Testis (tissue), 3 donors: ENCODE results near the gene SH3RF3. TPM values are rescaled to one million over a fixed set of nuclear protein-coding genes. Genes with fewer than 3 reads are reported as not detected.

Experiments
- DNase-seq: peaks from one replicate; pipeline ENCODE4 v3.0.0-alpha.2; 2019
- H3K27ac ChIP-seq, 2 donors: fragments of 200-600 bp; sonication (generic); one replicate each; pipeline ENCODE4 v1.5.1; 2019
- H3K27me3 ChIP-seq: fragments of 200-600 bp; sonication (generic); one replicate; pipeline ENCODE4 v1.5.1; 2019
- H3K36me3 ChIP-seq: fragments of 200-600 bp; sonication (generic); one replicate; pipeline ENCODE4 v1.5.1; 2017; ENCODE audit warnings: low read depth; ENCODE audit errors: missing control alignments
- H3K4me1 ChIP-seq: fragments of 200-600 bp; sonication (generic); one replicate; pipeline ENCODE4 v1.5.1; 2019
- H3K4me3 ChIP-seq, 2 donors: fragments of 200-600 bp; sonication (generic); one replicate each; pipeline ENCODE4 v1.5.1; 2017 to 2019
- H3K9me3 ChIP-seq: fragments of 200-600 bp; sonication (generic); one replicate; pipeline ENCODE4 v1.5.1; 2017
- POLR2A ChIP-seq: fragments of 450-650 bp; IDR thresholded peaks from one replicate; pipeline ENCODE4 v1.6.1; 2017; ENCODE audit warnings: antibody characterized with exemption, mild to moderate bottlenecking, moderate library complexity
- WGBS, 2 donors: methylation state at CpG; one replicate each; pipeline ENCODE4 v1.1.5; 2018; 5-methylcytosine and 5-hydroxymethylcytosine counted together
- intact Hi-C: fragments of 100-400 bp; cut with DNase I; formaldehyde crosslinking; loops from one replicate; pipeline ENCODE4 v1.15.1; 2023; ENCODE audit warnings: low total_unique reads
- polyA plus RNA-seq: library from polyadenylated mRNA; stranded (reverse); fragments of 350-450 nt; fragmentation: Illumina TruSeq; extraction: RNeasy Lipid Tissue Mini Kit (QIAGEN cat#74804); gene quantifications from one replicate; pipeline ENCODE4 v1.2.3, GENCODE V29; 2014; ENCODE audit warnings: low read depth, low replicate concordance; ENCODE audit not compliant: insufficient read depth
- total RNA-seq, 2 donors: library from RNA; depleted of rRNA; stranded (reverse); fragments of >200 nt; gene quantifications; one replicate each; pipeline ENCODE4 v1.2.3, GENCODE V29; 2016
- TF ChIP-seq, protein P1 (sequence below), 3 experiments: fragments of 450-650 bp in 2 of 3; fragments of 200-600 bp in 1 of 3; sonication (generic) in 1 of 3; IDR thresholded peaks; one replicate each; pipeline ENCODE4 v1.5.1; 2016 to 2019; ENCODE audit warnings: antibody characterized with exemption in 3 of 3, mild to moderate bottlenecking in 2 of 3, moderate library complexity in 1 of 3

The SH3RF3 gene
- total and polyA plus RNA-seq, 3 donors from 2014 or later, result 9.3 to 20.1 (median 16.5) TPM

- Histone ChIP-seq H3K4me1 (no peaks in the 10 kb centered on the region), H3K4me3 (no peak overlapping the region), H3K27me3 (no peaks in the 10 kb centered on the region), H3K9me3 (no peaks in the 10 kb centered on the region), H3K27ac (no peak overlapping the region), H3K36me3 (no peaks in the 10 kb centered on the region)
- 85 to 93% methylated on average over 7 of the region's 7 CpGs for WGBS, 2 donors
- no peak for TF ChIP-seq POLR2A
- TF ChIP-seq, protein P1, sequence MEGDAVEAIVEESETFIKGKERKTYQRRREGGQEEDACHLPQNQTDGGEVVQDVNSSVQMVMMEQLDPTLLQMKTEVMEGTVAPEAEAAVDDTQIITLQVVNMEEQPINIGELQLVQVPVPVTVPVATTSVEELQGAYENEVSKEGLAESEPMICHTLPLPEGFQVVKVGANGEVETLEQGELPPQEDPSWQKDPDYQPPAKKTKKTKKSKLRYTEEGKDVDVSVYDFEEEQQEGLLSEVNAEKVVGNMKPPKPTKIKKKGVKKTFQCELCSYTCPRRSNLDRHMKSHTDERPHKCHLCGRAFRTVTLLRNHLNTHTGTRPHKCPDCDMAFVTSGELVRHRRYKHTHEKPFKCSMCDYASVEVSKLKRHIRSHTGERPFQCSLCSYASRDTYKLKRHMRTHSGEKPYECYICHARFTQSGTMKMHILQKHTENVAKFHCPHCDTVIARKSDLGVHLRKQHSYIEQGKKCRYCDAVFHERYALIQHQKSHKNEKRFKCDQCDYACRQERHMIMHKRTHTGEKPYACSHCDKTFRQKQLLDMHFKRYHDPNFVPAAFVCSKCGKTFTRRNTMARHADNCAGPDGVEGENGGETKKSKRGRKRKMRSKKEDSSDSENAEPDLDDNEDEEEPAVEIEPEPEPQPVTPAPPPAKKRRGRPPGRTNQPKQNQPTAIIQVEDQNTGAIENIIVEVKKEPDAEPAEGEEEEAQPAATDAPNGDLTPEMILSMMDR (IDR thresholded peaks at IDR 0.05), result no peak
- intact Hi-C loops, result no loop called here
- no peak for DNase-seq
Observed at GRCh38 chr2:109468893-109469292, 339.9 kb downstream of the SH3RF3 start.

- Histone ChIP-seq H3K4me1 (no peaks in the 10 kb centered on the region), H3K27me3 (no peaks in the 10 kb centered on the region), H3K27ac (no peak overlapping the region), H3K36me3 (no peaks in the 10 kb centered on the region), H3K9me3 (no peaks in the 10 kb centered on the region), H3K4me3 (no peak overlapping the region)
- DNase-seq, result no peak
- TF ChIP-seq POLR2A, result no peak
- TF ChIP-seq, protein P1 (IDR thresholded peaks at IDR 0.05), result no peak
- intact Hi-C loops, result no loop called here
- WGBS, 2 donors, result 97 to 100% methylated on average over 3 of the region's 3 CpGs
Observed at GRCh38 chr2:109471658-109472057, 342.7 kb downstream of the SH3RF3 start.

GRCh38 chr2:109472331-109472959 is 343.4 kb downstream of the SH3RF3 start:
- TF ChIP-seq, protein P1 (IDR thresholded peaks at IDR 0.05), result no peak
- TF ChIP-seq POLR2A, result no peak
- DNase-seq, result no peak
- H3K36me3 ChIP-seq, result no peaks in the 10 kb centered on the region
- WGBS, 2 donors, result 83 to 84% methylated on average over 11 to 14 of the region's 14 CpGs
- H3K9me3 ChIP-seq, result no peaks in the 10 kb centered on the region
- intact Hi-C loops, result no loop called here
- no peak overlapping the region for H3K4me3 ChIP-seq
- no peaks in the 10 kb centered on the region for H3K27me3 ChIP-seq
- no peaks in the 10 kb centered on the region for H3K4me1 ChIP-seq
- H3K27ac ChIP-seq, result no peak overlapping the region

GRCh38 chr2:109472974-109473373 is 344.0 kb downstream of the SH3RF3 start:
- Histone ChIP-seq H3K27ac (no peak overlapping the region), H3K36me3 (no peaks in the 10 kb centered on the region), H3K27me3 (no peaks in the 10 kb centered on the region), H3K4me3 (no peak overlapping the region), H3K9me3 (no peaks in the 10 kb centered on the region), H3K4me1 (no peaks in the 10 kb centered on the region)
- TF ChIP-seq, protein P1 (IDR thresholded peaks at IDR 0.05), result no peak
- TF ChIP-seq POLR2A, result no peak
- DNase-seq, result no peak
- WGBS, 2 donors, result 91% methylated on average over 10 of the region's 10 CpGs
- intact Hi-C loops, result no loop called here
